ENCODE results near the gene RNF31. TPM values are rescaled to one million over a fixed set of nuclear protein-coding genes. Genes with fewer than 3 reads are reported as not detected.

Gene RNF31
- total and polyA plus RNA-seq, 2 of the 13 experiments (the other 11 are each of a cell fraction or from before 2014, with no cell fraction given): 48.2 to 86.8 TPM

- TF ChIP-seq ASH2L (IDR thresholded peaks at IDR 0.05; ENCODE audit: insufficient read length, low read depth, low read length) (peak; percentile 96), AHR (CRISPR knock-in tag; IDR thresholded peaks at IDR 0.05) (peak; percentile 86), XRCC5 (optimal IDR thresholded peaks at IDR 0.05; ENCODE audit: low read length) (no peak), CEBPG (CRISPR knock-in tag; IDR thresholded peaks at IDR 0.05) (peak; percentile 99), DNMT1 (CRISPR knock-in tag; IDR thresholded peaks at IDR 0.05) (0 out of 2 replicates have a peak, but pooled peaks have one; percentile 23), ZNF556 (CRISPR knock-in tag; IDR thresholded peaks at IDR 0.05; ENCODE audit: borderline replicate concordance) (peak; percentile 100), ZNF816 (CRISPR knock-in tag; IDR thresholded peaks at IDR 0.05; ENCODE audit: borderline replicate concordance) (no peak), REL (CRISPR knock-in tag; conservative IDR thresholded peaks at IDR 0.05) (no peak), TFAP4 (IDR thresholded peaks at IDR 0.05; ENCODE audit: borderline replicate concordance, low read depth) (peak; percentile 92; the same call in 1 of the 2 replicates), NONO (IDR thresholded peaks at IDR 0.05) (no peak), NONO (CRISPR knock-in tag; conservative IDR thresholded peaks at IDR 0.05) (no peak), ZBTB42 (CRISPR knock-in tag; IDR thresholded peaks at IDR 0.05) (peak; percentile 85; the same call in 1 of the 2 replicates), HOXA7 (CRISPR knock-in tag; IDR thresholded peaks at IDR 0.05) (no peak), ZNF101 (CRISPR knock-in tag; IDR thresholded peaks at IDR 0.05; ENCODE audit: borderline replicate concordance, low read depth) (0 out of 2 replicates have a peak, but pooled peaks have one; percentile 96), MEIS1 (CRISPR knock-in tag; IDR thresholded peaks at IDR 0.05; ENCODE audit: borderline replicate concordance) (peak; percentile 97), ZNF354B (CRISPR knock-in tag; IDR thresholded peaks at IDR 0.05) (peak; percentile 88; the same call in 1 of the 2 replicates)
- TF ChIP-seq, protein P1, sequence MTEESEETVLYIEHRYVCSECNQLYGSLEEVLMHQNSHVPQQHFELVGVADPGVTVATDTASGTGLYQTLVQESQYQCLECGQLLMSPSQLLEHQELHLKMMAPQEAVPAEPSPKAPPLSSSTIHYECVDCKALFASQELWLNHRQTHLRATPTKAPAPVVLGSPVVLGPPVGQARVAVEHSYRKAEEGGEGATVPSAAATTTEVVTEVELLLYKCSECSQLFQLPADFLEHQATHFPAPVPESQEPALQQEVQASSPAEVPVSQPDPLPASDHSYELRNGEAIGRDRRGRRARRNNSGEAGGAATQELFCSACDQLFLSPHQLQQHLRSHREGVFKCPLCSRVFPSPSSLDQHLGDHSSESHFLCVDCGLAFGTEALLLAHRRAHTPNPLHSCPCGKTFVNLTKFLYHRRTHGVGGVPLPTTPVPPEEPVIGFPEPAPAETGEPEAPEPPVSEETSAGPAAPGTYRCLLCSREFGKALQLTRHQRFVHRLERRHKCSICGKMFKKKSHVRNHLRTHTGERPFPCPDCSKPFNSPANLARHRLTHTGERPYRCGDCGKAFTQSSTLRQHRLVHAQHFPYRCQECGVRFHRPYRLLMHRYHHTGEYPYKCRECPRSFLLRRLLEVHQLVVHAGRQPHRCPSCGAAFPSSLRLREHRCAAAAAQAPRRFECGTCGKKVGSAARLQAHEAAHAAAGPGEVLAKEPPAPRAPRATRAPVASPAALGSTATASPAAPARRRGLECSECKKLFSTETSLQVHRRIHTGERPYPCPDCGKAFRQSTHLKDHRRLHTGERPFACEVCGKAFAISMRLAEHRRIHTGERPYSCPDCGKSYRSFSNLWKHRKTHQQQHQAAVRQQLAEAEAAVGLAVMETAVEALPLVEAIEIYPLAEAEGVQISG (CRISPR knock-in tag; IDR thresholded peaks at IDR 0.05): peak; percentile 96
- TF ChIP-seq, protein P2, sequence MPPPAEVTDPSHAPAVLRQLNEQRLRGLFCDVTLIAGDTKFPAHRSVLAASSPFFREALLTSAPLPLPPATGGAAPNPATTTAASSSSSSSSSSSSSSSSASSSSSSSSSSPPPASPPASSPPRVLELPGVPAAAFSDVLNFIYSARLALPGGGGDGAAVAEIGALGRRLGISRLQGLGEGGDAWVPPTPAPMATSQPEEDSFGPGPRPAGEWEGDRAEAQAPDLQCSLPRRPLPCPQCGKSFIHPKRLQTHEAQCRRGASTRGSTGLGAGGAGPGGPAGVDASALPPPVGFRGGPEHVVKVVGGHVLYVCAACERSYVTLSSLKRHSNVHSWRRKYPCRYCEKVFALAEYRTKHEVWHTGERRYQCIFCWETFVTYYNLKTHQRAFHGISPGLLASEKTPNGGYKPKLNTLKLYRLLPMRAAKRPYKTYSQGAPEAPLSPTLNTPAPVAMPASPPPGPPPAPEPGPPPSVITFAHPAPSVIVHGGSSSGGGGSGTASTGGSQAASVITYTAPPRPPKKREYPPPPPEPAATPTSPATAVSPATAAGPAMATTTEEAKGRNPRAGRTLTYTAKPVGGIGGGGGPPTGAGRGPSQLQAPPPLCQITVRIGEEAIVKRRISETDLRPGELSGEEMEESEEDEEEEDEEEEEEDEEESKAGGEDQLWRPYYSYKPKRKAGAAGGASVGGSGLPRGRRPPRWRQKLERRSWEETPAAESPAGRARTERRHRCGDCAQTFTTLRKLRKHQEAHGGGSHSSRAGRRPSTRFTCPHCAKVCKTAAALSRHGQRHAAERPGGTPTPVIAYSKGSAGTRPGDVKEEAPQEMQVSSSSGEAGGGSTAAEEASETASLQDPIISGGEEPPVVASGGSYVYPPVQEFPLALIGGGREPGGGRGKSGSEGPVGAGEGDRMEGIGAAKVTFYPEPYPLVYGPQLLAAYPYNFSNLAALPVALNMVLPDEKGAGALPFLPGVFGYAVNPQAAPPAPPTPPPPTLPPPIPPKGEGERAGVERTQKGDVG (CRISPR knock-in tag; IDR thresholded peaks at IDR 0.05; ENCODE audit: borderline replicate concordance): peak; percentile 98
- TF ChIP-seq, protein P3, sequence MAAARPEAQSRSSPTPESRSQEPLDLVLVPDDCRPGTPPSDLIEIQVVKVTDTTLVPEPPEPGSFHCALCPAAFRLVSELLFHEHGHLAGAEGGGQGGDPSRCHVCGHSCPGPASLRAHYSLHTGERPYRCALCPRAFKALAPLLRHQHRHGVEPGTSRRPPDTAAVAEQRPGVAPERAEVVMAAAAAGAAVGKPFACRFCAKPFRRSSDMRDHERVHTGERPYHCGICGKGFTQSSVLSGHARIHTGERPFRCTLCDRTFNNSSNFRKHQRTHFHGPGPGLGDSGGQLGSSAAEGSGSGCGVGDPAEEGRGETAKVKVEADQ (CRISPR knock-in tag; IDR thresholded peaks at IDR 0.05; ENCODE audit: borderline replicate concordance): peak; percentile 97
Measured at GRCh38 chr14:24113801-24114531, 33.3 kb upstream of the RNF31 start (continued).

Data from HepG2 (cell line).